Measurements from ENCODE around the gene HSPB1.
"Not testable (repeated sequence)": the region's sequence is repeated elsewhere in the genome, so short reads cannot be mapped to it uniquely, and the experiment has no call there.

HSPB1 gene

GRCh38 chr7:76294344-76295024 is 8.0 kb upstream of the HSPB1 start:
- Histone ChIP-seq H3K36me3 (ENCODE audit: control insufficient read depth in 1 of 2, insufficient read depth in 2 of 2, low read length in 2 of 2) (peaks cover 0 to 4% of the 10 kb centered on the region in 2 donors), H3K4me3 (ENCODE audit: low read depth in 1 of 2, low read length in 2 of 2) (peak overlapping the region in 1 of 2 donors; percentile 52), H3K9me3 (ENCODE audit: control insufficient read depth in 1 of 2, low read length in 2 of 2) (no peaks in the 10 kb centered on the region), H3K27me3 (ENCODE audit: low read depth, low read length) (no peaks in the 10 kb centered on the region), H3K4me1 (ENCODE audit: control insufficient read depth in 1 of 2, insufficient read depth in 2 of 2, low read length in 2 of 2) (peaks cover 4 to 41% of the 10 kb centered on the region in 2 donors), H3K27ac (ENCODE audit: low read length) (peak overlapping the region; percentile 90)

- Histone ChIP-seq H3K27ac (ENCODE audit: low read length) (peak overlapping the region; percentile 94), H3K36me3 (ENCODE audit: control insufficient read depth in 1 of 2, insufficient read depth in 2 of 2, low read length in 2 of 2) (peaks cover 0 to 4% of the 10 kb centered on the region in 2 donors), H3K27me3 (ENCODE audit: low read depth, low read length) (no peaks in the 10 kb centered on the region), H3K4me1 (ENCODE audit: control insufficient read depth in 1 of 2, insufficient read depth in 2 of 2, low read length in 2 of 2) (peaks cover 4 to 32% of the 10 kb centered on the region in 2 donors), H3K4me3 (ENCODE audit: low read depth in 1 of 2, low read length in 2 of 2) (peak overlapping the region in 1 of 2 donors; percentile 0), H3K9me3 (ENCODE audit: control insufficient read depth in 1 of 2, low read length in 2 of 2) (no peaks in the 10 kb centered on the region)
These were observed 5.4 kb upstream of the HSPB1 start for GRCh38 chr7:76296743-76297740.

- Histone ChIP-seq H3K36me3 (ENCODE audit: control insufficient read depth in 1 of 2, insufficient read depth in 2 of 2, low read length in 2 of 2) (peaks cover 0 to 7% of the 10 kb centered on the region in 2 donors), H3K4me1 (ENCODE audit: control insufficient read depth in 1 of 2, insufficient read depth in 2 of 2, low read length in 2 of 2) (peaks cover 9 to 19% of the 10 kb centered on the region in 2 donors), H3K27ac (ENCODE audit: low read length) (peak overlapping the region; percentile 47), H3K9me3 (ENCODE audit: control insufficient read depth in 1 of 2, low read length in 2 of 2) (no peaks in the 10 kb centered on the region), H3K4me3 (ENCODE audit: low read depth in 1 of 2, low read length in 2 of 2) (no peak overlapping the region), H3K27me3 (ENCODE audit: low read depth, low read length) (no peaks in the 10 kb centered on the region)
These were observed 2.2 kb upstream of the HSPB1 start for GRCh38 chr7:76300166-76300731.

- H3K27me3 ChIP-seq (ENCODE audit: low read depth, low read length) = no peaks in the 10 kb centered on the region
- peaks cover 9 to 21% of the 10 kb centered on the region in 2 donors for H3K4me1 ChIP-seq (ENCODE audit: control insufficient read depth in 1 of 2, insufficient read depth in 2 of 2, low read length in 2 of 2)
- H3K27ac ChIP-seq (ENCODE audit: low read length) = no peak overlapping the region
- no peak overlapping the region for H3K4me3 ChIP-seq (ENCODE audit: low read depth in 1 of 2, low read length in 2 of 2)
- H3K9me3 ChIP-seq (ENCODE audit: control insufficient read depth in 1 of 2, low read length in 2 of 2) = no peaks in the 10 kb centered on the region
- H3K36me3 ChIP-seq (ENCODE audit: control insufficient read depth in 1 of 2, insufficient read depth in 2 of 2, low read length in 2 of 2) = peaks cover 0 to 7% of the 10 kb centered on the region in 2 donors
These were observed 1.5 kb upstream of the HSPB1 start for GRCh38 chr7:76301000-76301399.

GRCh38 chr7:76303202-76304147 is 1.0 kb downstream of the HSPB1 start:
- no peaks in the 10 kb centered on the region for H3K9me3 ChIP-seq (ENCODE audit: control insufficient read depth in 1 of 2, low read length in 2 of 2)
- H3K4me3 ChIP-seq (ENCODE audit: low read depth in 1 of 2, low read length in 2 of 2) = peak overlapping the region; percentile 67 to 95
- H3K27ac ChIP-seq (ENCODE audit: low read length) = peak overlapping the region; percentile 82
- H3K27me3 ChIP-seq (ENCODE audit: low read depth, low read length) = no peaks in the 10 kb centered on the region
- H3K36me3 ChIP-seq (ENCODE audit: control insufficient read depth in 1 of 2, insufficient read depth in 2 of 2, low read length in 2 of 2) = peaks cover 0 to 7% of the 10 kb centered on the region in 2 donors
- peaks cover 5 to 33% of the 10 kb centered on the region in 2 donors for H3K4me1 ChIP-seq (ENCODE audit: control insufficient read depth in 1 of 2, insufficient read depth in 2 of 2, low read length in 2 of 2)

- H3K27me3 ChIP-seq (ENCODE audit: low read depth, low read length) = no peaks in the 10 kb centered on the region
- peaks cover 5 to 33% of the 10 kb centered on the region in 2 donors for H3K4me1 ChIP-seq (ENCODE audit: control insufficient read depth in 1 of 2, insufficient read depth in 2 of 2, low read length in 2 of 2)
- peaks cover 0 to 7% of the 10 kb centered on the region in 2 donors for H3K36me3 ChIP-seq (ENCODE audit: control insufficient read depth in 1 of 2, insufficient read depth in 2 of 2, low read length in 2 of 2)
- H3K27ac ChIP-seq (ENCODE audit: low read length) = peak overlapping the region; percentile 63
- no peaks in the 10 kb centered on the region for H3K9me3 ChIP-seq (ENCODE audit: control insufficient read depth in 1 of 2, low read length in 2 of 2)
- H3K4me3 ChIP-seq (ENCODE audit: low read depth in 1 of 2, low read length in 2 of 2) = peak overlapping the region; percentile 16 to 95
These were observed 2.5 kb downstream of the HSPB1 start for GRCh38 chr7:76304888-76305375.

- H3K27ac ChIP-seq (ENCODE audit: low read length); H3K27me3 ChIP-seq (ENCODE audit: low read depth, low read length); H3K4me3 ChIP-seq (ENCODE audit: low read depth in 1 of 2, low read length in 2 of 2); H3K9me3 ChIP-seq (ENCODE audit: control insufficient read depth in 1 of 2, low read length in 2 of 2); H3K36me3 ChIP-seq (ENCODE audit: control insufficient read depth in 1 of 2, insufficient read depth in 2 of 2, low read length in 2 of 2): not testable (repeated sequence)
- H3K4me1 ChIP-seq (ENCODE audit: control insufficient read depth in 1 of 2, insufficient read depth in 2 of 2, low read length in 2 of 2) = peaks cover 5 to 36% of the 10 kb centered on the region in 2 donors
These were observed 6.4 kb downstream of the HSPB1 start for GRCh38 chr7:76308874-76309273.

- H3K27ac ChIP-seq (ENCODE audit: low read length); H3K27me3 ChIP-seq (ENCODE audit: low read depth, low read length); H3K36me3 ChIP-seq (ENCODE audit: control insufficient read depth in 1 of 2, insufficient read depth in 2 of 2, low read length in 2 of 2); H3K4me3 ChIP-seq (ENCODE audit: low read depth in 1 of 2, low read length in 2 of 2); H3K9me3 ChIP-seq (ENCODE audit: control insufficient read depth in 1 of 2, low read length in 2 of 2): not testable (repeated sequence)
- peaks cover 4 to 33% of the 10 kb centered on the region in 2 donors for H3K4me1 ChIP-seq (ENCODE audit: control insufficient read depth in 1 of 2, insufficient read depth in 2 of 2, low read length in 2 of 2)
These were observed 7.0 kb downstream of the HSPB1 start for GRCh38 chr7:76309341-76310101.

GRCh38 chr7:76310102-76310957 is 7.9 kb downstream of the HSPB1 start:
- no peak overlapping the region for H3K4me3 ChIP-seq (ENCODE audit: low read depth in 1 of 2, low read length in 2 of 2)
- no peaks in the 10 kb centered on the region for H3K36me3 ChIP-seq (ENCODE audit: control insufficient read depth in 1 of 2, insufficient read depth in 2 of 2, low read length in 2 of 2)
- H3K4me1 ChIP-seq (ENCODE audit: control insufficient read depth in 1 of 2, insufficient read depth in 2 of 2, low read length in 2 of 2) = peaks cover 0 to 26% of the 10 kb centered on the region in 2 donors
- H3K27me3 ChIP-seq (ENCODE audit: low read depth, low read length) = no peaks in the 10 kb centered on the region
- no peaks in the 10 kb centered on the region for H3K9me3 ChIP-seq (ENCODE audit: control insufficient read depth in 1 of 2, low read length in 2 of 2)
- no peak overlapping the region for H3K27ac ChIP-seq (ENCODE audit: low read length)

All from muscle layer of duodenum (tissue), 2 donors.